CD14-positive monocyte (primary cell): Measurements from ENCODE around the gene FBH1. TPM values are rescaled to one million over a fixed set of nuclear protein-coding genes. Genes with fewer than 3 reads are reported as not detected.

Source experiments
- DNase-seq, 3 donors: peaks; one replicate each; pipeline ENCODE4 v3.0.0-alpha.2; 2011 to 2022
- H2AFZ ChIP-seq: 2 replicates; pipeline ENCODE4 v1.6.0; 2012; ENCODE audit warnings: mild to moderate bottlenecking, low read depth, low read length, inconsistent platforms; ENCODE audit not compliant: insufficient read depth, poor library complexity, severe bottlenecking
- H3K27ac ChIP-seq, 2 donors: 1 replicate in 1 of 2; 2 replicates in 1 of 2; pipeline ENCODE4 v1.5.1; 2012 to 2013; ENCODE audit warnings: low read length in 2 of 2, control low read depth in 1 of 2, inconsistent platforms in 1 of 2, low read depth in 1 of 2, mild to moderate bottlenecking in 1 of 2
- H3K27me3 ChIP-seq, 2 donors: one replicate each; pipeline versions ENCODE4 v1.6.0 to v1.6.1; 2011 to 2013; ENCODE audit warnings: low read length in 2 of 2; ENCODE audit not compliant: control insufficient read depth in 2 of 2, insufficient read depth in 2 of 2
- H3K36me3 ChIP-seq, 2 donors: replicated peaks in 1 of 2; 1 replicate in 1 of 2; 2 replicates in 1 of 2; pipeline versions ENCODE4 v1.5.1 to v1.6.1; 2012 to 2013; ENCODE audit warnings: low read length in 2 of 2, control low read depth in 1 of 2, inconsistent platforms in 1 of 2, mild to moderate bottlenecking in 1 of 2; ENCODE audit not compliant: insufficient read depth in 2 of 2, control insufficient read depth in 1 of 2
- H3K4me1 ChIP-seq, 2 donors: 1 replicate in 1 of 2; 2 replicates in 1 of 2; pipeline versions ENCODE4 v1.5.1 to v1.6.1; 2012 to 2013; ENCODE audit warnings: low read length in 2 of 2, control low read depth in 1 of 2, inconsistent platforms in 1 of 2, mild to moderate bottlenecking in 1 of 2, moderate library complexity in 1 of 2; ENCODE audit not compliant: insufficient read depth in 2 of 2, control insufficient read depth in 1 of 2
- H3K4me2 ChIP-seq: replicated peaks from 2 replicates; pipeline ENCODE3; 2012; ENCODE audit warnings: low read length, moderate library complexity, mild to moderate bottlenecking; ENCODE audit not compliant: poor library complexity, severe bottlenecking; ENCODE audit errors: extremely low read depth
- H3K4me3 ChIP-seq, 3 experiments: fragments of 200-600 bp in 1 of 3; sonication (generic) in 1 of 3; replicated peaks in 1 of 3; 1 replicate in 2 of 3; 2 replicates in 1 of 3; pipeline ENCODE4 v1.5.1; 2011 to 2013; ENCODE audit warnings: low read length in 3 of 3, mild to moderate bottlenecking in 3 of 3, control low read depth in 2 of 3, low read depth in 2 of 3, inconsistent platforms in 1 of 3, moderate library complexity in 1 of 3
- H3K79me2 ChIP-seq: 2 replicates; pipeline ENCODE4 v1.6.0; 2012; ENCODE audit warnings: mild to moderate bottlenecking, control low read depth, inconsistent platforms, low read length, moderate library complexity; ENCODE audit not compliant: insufficient read depth
- H3K9ac ChIP-seq: 2 replicates; pipeline ENCODE4 v1.6.0; 2017; ENCODE audit warnings: low read length, mild to moderate bottlenecking; ENCODE audit not compliant: insufficient read depth, poor library complexity, severe bottlenecking
- H3K9me3 ChIP-seq, 2 donors: replicated peaks in 1 of 2; 1 replicate in 1 of 2; 2 replicates in 1 of 2; pipeline versions ENCODE4 v1.5.1 to v1.6.1; 2012 to 2013; ENCODE audit warnings: low read length in 2 of 2, control low read depth in 1 of 2; ENCODE audit not compliant: control insufficient read depth in 1 of 2, insufficient read depth in 1 of 2
- H4K20me1 ChIP-seq: 2 replicates; pipeline ENCODE4 v1.6.0; 2012; ENCODE audit warnings: mild to moderate bottlenecking, low read length, control low read depth, moderate library complexity; ENCODE audit not compliant: insufficient read depth
- H3K27ac Mint-ChIP-seq, 7 donors: one replicate each; pipeline ENCODE4 v1.8.0; 2020; ENCODE audit warnings: mild to moderate bottlenecking in 7 of 7, mixed read lengths in 7 of 7, moderate library complexity in 6 of 7, inconsistent platforms in 2 of 7
- H3K27me3 Mint-ChIP-seq, 3 donors: one replicate each; pipeline ENCODE4 v1.8.0; 2021 to 2022; ENCODE audit warnings: low read depth in 3 of 3, mild to moderate bottlenecking in 3 of 3, mixed read lengths in 3 of 3, moderate library complexity in 3 of 3, inconsistent platforms in 1 of 3
- H3K36me3 Mint-ChIP-seq, 2 donors: one replicate each; pipeline ENCODE4 v1.8.0; 2020; ENCODE audit warnings: mixed read lengths in 2 of 2, inconsistent platforms in 1 of 2, mild to moderate bottlenecking in 1 of 2
- H3K4me1 Mint-ChIP-seq: one replicate; pipeline ENCODE4 v1.8.0; 2020; ENCODE audit warnings: mild to moderate bottlenecking, mixed read lengths
- H3K4me3 Mint-ChIP-seq, 2 donors: one replicate each; pipeline ENCODE4 v1.8.0; 2020; ENCODE audit warnings: mild to moderate bottlenecking in 2 of 2, mixed read lengths in 2 of 2, moderate library complexity in 1 of 2
- H3K9me3 Mint-ChIP-seq, 7 donors: one replicate each; pipeline ENCODE4 v1.8.0; 2020 to 2022; ENCODE audit warnings: mixed read lengths in 7 of 7, mild to moderate bottlenecking in 6 of 7, moderate library complexity in 6 of 7, inconsistent platforms in 2 of 7
- CTCF ChIP-seq: fragments of 200-600 bp; IDR thresholded peaks from one replicate; pipeline ENCODE4 v1.8.0; 2022; ENCODE audit warnings: antibody characterized with exemption, mild to moderate bottlenecking
- WGBS: methylation state at CpG from one replicate; pipeline ENCODE4 v1.1.5; 2013; ENCODE audit warnings: missing lambda C conversion rate; ENCODE audit not compliant: insufficient coverage; 5-methylcytosine and 5-hydroxymethylcytosine counted together
- intact Hi-C, 2 donors: fragments of 100-400 bp; cut with micrococcal nuclease; formaldehyde crosslinking; loops; one replicate each; pipeline versions ENCODE4 v1.15.0 to v1.15.1; 2023
- polyA plus RNA-seq, 3 donors: library from polyadenylated mRNA; depleted of rRNA in 1 of 3; unstranded in 2 of 3; stranded (reverse) in 1 of 3; fragments of 300-500 nt in 2 of 3; fragments of >200 nt in 1 of 3; fragmentation: Illumina TruSeq in 2 of 3; gene quantifications; 1 replicate in 2 of 3; 2 replicates in 1 of 3; pipeline ENCODE4 v1.2.3, GENCODE V29; 2012 to 2021

The FBH1 gene
- polyA plus RNA-seq, 3 donors: 33.9 to 73.3 (median 48.3) TPM

GRCh38 chr10:5963071-5963470 is 73.0 kb downstream of the FBH1 start:
- H3K9me3 Mint-ChIP-seq: no peaks in the 10 kb centered on the region
- Histone ChIP-seq H4K20me1 (peaks cover 41% of the 10 kb centered on the region), H3K79me2 (peaks cover 5% of the 10 kb centered on the region), H3K4me2 (no peak overlapping the region), H3K36me3 (peaks cover 43 to 88% of the 10 kb centered on the region in 2 donors), H2AFZ (no peak overlapping the region), H3K9ac (no peak overlapping the region), H3K27ac (no peak overlapping the region), H3K9me3 (no peaks in the 10 kb centered on the region), H3K4me3 (no peak overlapping the region), H3K4me1 (no peaks in the 10 kb centered on the region), H3K27me3 (no peaks in the 10 kb centered on the region)
- intact Hi-C loops: no loop called here
- H3K4me3 Mint-ChIP-seq: no peak overlapping the region
- TF ChIP-seq CTCF: no peak
- H3K36me3 Mint-ChIP-seq: peaks cover 69 to 83% of the 10 kb centered on the region in 2 donors
- WGBS: 93% methylated on average over 5 of the region's 7 CpGs
- DNase-seq: no peak
- peaks cover 0 to 2% (median 0%) of the 10 kb centered on the region in 3 donors for H3K27me3 Mint-ChIP-seq
- H3K27ac Mint-ChIP-seq: peak overlapping the region in 2 of 7 donors; percentile 41 to 42
- no peaks in the 10 kb centered on the region for H3K4me1 Mint-ChIP-seq

GRCh38 chr10:5963591-5963990 is 73.5 kb downstream of the FBH1 start:
- intact Hi-C loops: no loop called here
- no peak overlapping the region for H3K27ac Mint-ChIP-seq
- no peaks in the 10 kb centered on the region for H3K27me3 ChIP-seq
- H3K27ac ChIP-seq: no peak overlapping the region
- H3K4me1 Mint-ChIP-seq: no peaks in the 10 kb centered on the region
- H3K79me2 ChIP-seq: peaks cover 8% of the 10 kb centered on the region
- no peak overlapping the region for H2AFZ ChIP-seq
- peaks cover 73 to 83% of the 10 kb centered on the region in 2 donors for H3K36me3 Mint-ChIP-seq
- H3K4me2 ChIP-seq: no peak overlapping the region
- H3K4me1 ChIP-seq: no peaks in the 10 kb centered on the region
- no peak overlapping the region for H3K4me3 Mint-ChIP-seq
- H3K36me3 ChIP-seq: peaks cover 43 to 88% of the 10 kb centered on the region in 2 donors
- no peaks in the 10 kb centered on the region for H3K9me3 Mint-ChIP-seq
- TF ChIP-seq CTCF: no peak
- no peaks in the 10 kb centered on the region for H3K9me3 ChIP-seq
- H4K20me1 ChIP-seq: peaks cover 46% of the 10 kb centered on the region
- H3K4me3 ChIP-seq: no peak overlapping the region
- no peak overlapping the region for H3K9ac ChIP-seq
- DNase-seq: no peak
- 86% methylated on average over 5 of the region's 10 CpGs for WGBS
- peaks cover 0 to 2% (median 0%) of the 10 kb centered on the region in 3 donors for H3K27me3 Mint-ChIP-seq
